Skin epidermis (tissue), 12 donors: Measurements from ENCODE around the gene COX19.

Source experiments
- H3K27ac ChIP-seq, 21 experiments: fragments of 200-600 bp; sonication (generic) in 11 of 21; one replicate each; pipeline ENCODE4 v1.5.0; 2020; ENCODE audit warnings: mild to moderate bottlenecking in 3 of 21, inconsistent platforms in 2 of 21, moderate library complexity in 2 of 21
- H3K4me3 ChIP-seq, 7 experiments: fragments of 200-600 bp; sonication (generic) in 2 of 7; one replicate each; pipeline ENCODE4 v1.5.0; 2020; ENCODE audit warnings: inconsistent platforms in 2 of 7, mild to moderate bottlenecking in 2 of 7, moderate library complexity in 1 of 7

Gene COX19

GRCh38 chr7:934469-935163 is 40.7 kb downstream of the COX19 start:
- Histone ChIP-seq H3K27ac (no peak overlapping the region), H3K4me3 (no peak overlapping the region)

DNA sequence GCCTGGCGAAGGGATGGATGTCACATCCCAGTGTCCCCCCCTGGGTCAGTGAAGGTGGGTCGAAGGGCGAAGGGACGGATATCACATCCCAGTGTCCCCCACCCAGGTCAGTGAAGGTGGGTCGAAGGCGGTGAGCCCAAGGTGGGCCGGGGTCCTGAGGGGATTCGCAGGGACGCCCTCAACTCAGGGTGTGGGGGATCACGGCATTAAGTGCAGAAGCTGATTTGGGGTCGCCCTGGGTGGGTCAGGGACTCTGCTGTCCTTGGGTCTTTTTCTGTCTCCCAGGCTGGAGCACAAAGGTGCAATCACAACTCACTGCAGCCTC is 42.7 kb downstream of the COX19 start:
- Histone ChIP-seq H3K4me3 (no peak overlapping the region), H3K27ac (no peak overlapping the region)

DNA sequence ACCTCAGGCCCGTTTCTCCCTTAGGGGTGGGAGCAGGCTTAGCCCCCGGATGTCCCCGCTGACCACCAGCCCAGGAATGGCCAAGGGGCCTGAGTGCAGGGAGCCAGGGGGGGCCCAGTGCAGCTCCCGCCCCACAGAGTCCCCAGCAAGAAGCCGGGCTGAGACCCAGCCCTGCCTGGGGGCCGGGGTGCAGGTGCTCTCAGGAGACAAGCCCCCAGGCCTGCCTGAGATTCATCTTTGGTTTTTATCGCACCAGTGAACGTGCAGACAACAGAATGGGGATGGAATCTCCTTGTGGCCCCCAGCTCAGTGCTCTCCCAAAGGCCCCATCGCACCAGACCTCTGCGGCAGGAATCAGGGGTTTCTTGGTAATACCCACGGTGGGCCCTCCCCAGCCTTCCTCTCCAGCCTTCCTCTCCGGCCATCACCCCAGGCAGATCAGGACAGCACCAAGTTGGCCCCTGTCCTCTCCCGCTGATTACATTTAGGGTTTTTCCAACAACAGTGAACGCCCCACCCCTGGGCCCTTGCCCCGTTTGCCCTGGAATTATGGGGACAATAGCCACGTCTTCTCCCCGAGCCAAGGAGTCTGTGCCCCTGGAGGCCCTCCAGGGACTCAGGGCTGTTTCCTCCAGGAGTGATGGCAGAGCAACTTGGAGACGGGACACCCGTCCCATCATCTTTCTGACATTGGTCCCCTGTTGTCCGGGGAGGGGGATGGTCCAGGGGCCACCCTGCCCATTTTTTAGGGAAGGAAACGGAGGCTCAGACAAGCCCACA is 43.3 kb downstream of the COX19 start:
- no peak overlapping the region for H3K4me3 ChIP-seq

GRCh38 chr7:930975-931758 is 44.2 kb downstream of the COX19 start:
- Histone ChIP-seq H3K4me3 (no peak overlapping the region), H3K27ac (no peak overlapping the region)

More for the DNA sequence above, 43.3 kb downstream of the COX19 start:
- H3K27ac ChIP-seq: no peak overlapping the region

- Histone ChIP-seq H3K27ac (peak overlapping the region in 1 of 21 experiments; percentile 51), H3K4me3 (no peak overlapping the region)
These were observed 46.0 kb downstream of the COX19 start for GRCh38 chr7:929311-929711.

DNA sequence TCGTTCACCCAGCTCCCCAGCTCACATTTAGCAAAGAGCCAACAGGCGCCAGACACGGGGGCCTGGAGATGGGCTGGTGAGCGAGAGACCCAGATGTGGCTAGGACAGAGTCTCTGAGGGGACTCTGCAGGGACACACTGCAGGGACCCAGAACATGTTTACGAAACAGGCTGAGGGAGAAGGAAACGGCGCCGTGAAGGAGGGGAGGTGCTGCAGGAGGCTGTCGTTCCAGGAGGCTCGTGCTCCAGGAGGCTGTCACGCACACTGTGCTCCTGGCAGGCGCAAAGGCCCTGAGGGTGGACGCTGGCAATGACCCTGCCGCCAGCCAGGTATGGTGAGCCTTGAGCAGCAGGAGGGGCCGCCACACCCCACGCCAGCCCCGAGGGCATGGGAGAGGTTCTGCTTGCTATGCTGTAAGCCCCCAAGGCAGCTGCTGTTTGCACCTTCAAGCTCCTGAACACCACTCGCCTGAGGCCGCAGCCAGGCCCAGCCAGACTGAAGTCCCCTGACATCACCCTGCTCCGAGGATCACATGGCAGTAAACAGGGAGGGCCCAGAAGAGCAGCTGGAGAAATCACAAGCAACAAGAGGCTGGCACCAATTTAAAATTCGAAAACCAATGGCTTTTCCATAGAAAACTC is 48.2 kb downstream of the COX19 start:
- peak overlapping the region in 3 of 21 experiments; percentile 2 to 22 (median 6) for H3K27ac ChIP-seq
- H3K4me3 ChIP-seq: no peak overlapping the region

- peak overlapping the region in 3 of 21 experiments; percentile 2 to 37 (median 6) for H3K27ac ChIP-seq
These were observed 49.0 kb downstream of the COX19 start for GRCh38 chr7:926061-927030.

GRCh38 chr7:925601-926000 is 49.7 kb downstream of the COX19 start:
- Histone ChIP-seq H3K4me3 (no peak overlapping the region), H3K27ac (peak overlapping the region in 4 of 21 experiments; percentile 2 to 75 (median 2))

More at GRCh38 chr7:926061-927030, 49.0 kb downstream of the COX19 start:
- H3K4me3 ChIP-seq: no peak overlapping the region

DNA sequence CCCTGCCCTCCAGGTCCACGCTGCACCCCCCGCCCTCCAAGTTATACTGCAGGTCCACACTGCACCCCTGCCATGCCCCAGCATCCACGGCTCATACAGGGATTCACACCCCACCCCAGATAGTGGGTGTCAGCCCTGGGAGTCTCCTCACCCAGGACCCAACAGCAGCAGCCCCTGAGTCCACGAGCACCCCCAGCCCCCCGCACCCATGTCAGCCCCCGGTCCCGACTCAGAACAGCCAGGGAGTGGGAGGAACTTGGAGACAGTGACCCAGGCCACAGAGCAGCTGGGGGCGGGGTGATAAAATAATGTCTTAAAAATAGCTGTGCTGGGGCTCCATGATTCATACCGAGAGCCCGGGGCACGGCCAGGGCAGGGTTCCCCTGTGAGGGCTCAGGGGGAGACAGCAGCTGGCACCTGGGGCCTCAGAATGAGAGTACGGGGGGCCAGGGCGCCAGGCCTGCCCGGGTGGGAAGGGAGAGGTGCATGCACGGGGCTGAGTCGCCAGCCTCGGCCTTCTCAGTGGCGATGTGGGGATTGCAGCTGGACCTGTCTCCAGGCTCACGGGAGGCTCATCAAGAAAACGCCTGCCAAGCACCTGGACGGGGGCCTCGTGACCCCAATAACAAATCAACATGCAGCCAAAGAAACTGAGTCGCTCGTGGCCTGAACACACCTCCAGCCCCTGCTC is 50.7 kb downstream of the COX19 start:
- no peak overlapping the region for H3K4me3 ChIP-seq
- H3K27ac ChIP-seq: peak overlapping the region in 7 of 21 experiments; percentile 1 to 75 (median 12)

DNA sequence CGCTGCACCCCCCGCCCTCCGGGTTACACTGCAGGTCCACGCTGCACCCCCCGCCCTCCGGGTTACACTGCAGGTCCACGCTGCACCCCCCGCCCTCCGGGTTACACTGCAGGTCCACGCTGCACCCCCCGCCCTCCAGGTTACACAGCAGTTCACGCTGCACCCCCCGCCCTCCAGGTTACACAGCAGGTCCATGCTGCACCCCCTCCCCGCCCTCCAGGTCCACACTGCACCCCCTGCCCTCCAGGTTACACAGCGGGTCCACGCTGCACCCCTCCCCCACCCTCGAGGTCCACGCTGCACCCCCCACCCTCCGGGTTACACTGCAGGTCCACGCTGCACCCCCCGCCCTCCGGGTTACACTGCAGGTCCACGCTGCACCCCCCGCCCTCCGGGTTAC is 51.3 kb downstream of the COX19 start:
- Histone ChIP-seq H3K27ac (peak overlapping the region in 10 of 21 experiments; percentile 72 to 93 (median 85)), H3K4me3 (peak overlapping the region in 3 of 7 experiments; percentile 13 to 21 (median 13))

GRCh38 chr7:923108-924041 is 52.0 kb downstream of the COX19 start:
- peak overlapping the region; percentile 10 to 32 (median 13) for H3K4me3 ChIP-seq
- peak overlapping the region in 20 of 21 experiments; percentile 16 to 93 (median 76) for H3K27ac ChIP-seq

DNA sequence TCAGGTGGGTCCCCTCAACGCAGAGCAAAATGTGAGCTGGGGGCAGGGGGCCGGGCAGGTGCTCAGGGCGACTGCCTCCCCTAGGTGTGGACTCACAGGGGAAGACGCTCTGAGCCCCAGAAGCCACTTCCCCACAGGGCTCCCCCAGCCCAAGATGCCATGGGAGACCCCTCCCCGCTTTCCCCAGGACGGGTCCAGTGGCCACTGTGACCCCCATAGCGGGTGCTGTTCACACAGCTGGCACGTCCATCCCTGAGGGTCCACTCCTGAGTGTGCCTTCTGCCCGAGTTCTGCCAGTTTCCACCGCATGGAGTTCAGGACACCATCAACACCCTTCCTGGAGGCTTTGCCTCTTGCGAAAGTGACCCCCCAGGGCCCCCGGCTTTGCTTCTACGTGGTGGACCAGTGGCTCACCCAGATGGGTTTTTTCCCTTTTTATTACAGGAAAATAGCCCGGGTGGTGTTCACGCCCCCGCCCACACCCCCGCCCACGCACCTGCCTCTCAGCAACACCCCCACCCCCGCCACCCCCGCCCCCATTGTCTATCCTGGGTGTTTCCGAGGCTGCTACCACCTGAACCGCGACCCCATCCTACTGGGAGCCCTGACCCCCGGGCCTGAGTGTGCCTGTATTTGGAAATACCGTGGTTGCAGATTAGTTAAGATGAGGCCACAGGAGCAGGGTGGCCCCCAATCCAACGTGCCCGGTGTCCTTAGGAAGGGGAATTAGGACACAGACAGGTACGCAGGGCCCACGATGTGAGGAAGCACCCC is 52.8 kb downstream of the COX19 start:
- peak overlapping the region in 20 of 21 experiments; percentile 10 to 93 (median 76) for H3K27ac ChIP-seq
- H3K4me3 ChIP-seq: peak overlapping the region; percentile 0 to 32 (median 13)

- peak overlapping the region in 3 of 7 experiments; percentile 0 to 13 (median 11) for H3K4me3 ChIP-seq
These were observed 53.6 kb downstream of the COX19 start for GRCh38 chr7:921581-922333.

GRCh38 chr7:921071-921461 is 54.3 kb downstream of the COX19 start:
- Histone ChIP-seq H3K27ac (no peak overlapping the region), H3K4me3 (no peak overlapping the region)

More at GRCh38 chr7:921581-922333, 53.6 kb downstream of the COX19 start:
- peak overlapping the region in 16 of 21 experiments; percentile 0 to 93 (median 77) for H3K27ac ChIP-seq

DNA sequence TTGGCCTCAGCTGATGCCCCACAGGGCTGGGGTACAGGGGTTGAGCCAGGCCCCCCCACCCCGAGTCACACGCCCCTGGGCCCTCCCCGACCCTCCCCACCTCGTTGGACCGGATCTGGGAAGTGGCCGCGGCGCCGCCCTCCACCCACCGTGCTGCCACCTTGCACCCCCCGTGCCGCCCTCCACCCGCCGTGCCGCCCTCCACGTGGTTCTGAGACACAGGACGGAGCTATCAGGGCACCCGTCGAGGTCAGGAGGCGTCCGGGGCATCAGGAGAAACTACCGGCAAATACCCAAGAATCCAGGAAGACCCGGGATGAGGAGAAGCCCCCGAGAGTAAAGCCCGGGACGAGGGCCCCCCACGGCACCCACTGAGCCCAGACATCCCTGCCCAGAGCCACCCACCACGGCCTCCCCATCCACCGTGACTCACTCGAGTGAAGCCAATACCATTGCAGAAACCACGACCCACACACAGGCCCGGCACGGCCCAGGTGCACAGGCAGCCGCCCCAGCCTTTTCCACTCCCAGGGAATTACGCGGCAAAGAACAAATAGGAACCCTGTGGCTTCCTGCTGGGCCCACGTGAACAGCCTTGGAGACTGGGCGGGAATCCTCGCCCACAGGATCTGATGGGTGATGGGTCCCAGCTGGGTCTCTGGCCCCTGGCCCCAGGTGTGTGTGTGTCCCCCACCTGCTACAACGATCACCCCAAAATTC is 54.8 kb downstream of the COX19 start:
- Histone ChIP-seq H3K27ac (peak overlapping the region in 1 of 21 experiments; percentile 30), H3K4me3 (no peak overlapping the region)
